Stomach (tissue), 9 donors: ENCODE results near the gene SDHB. TPM values are rescaled to one million over a fixed set of nuclear protein-coding genes. Genes with fewer than 3 reads are reported as not detected.

Source experiments
- DNase-seq, 2 donors: peaks; one replicate each; pipeline versions ENCODE4 v3.0.0 to v3.0.0-alpha.2; 2013 to 2019
- H3K27ac ChIP-seq, 5 donors: fragments of 200-600 bp in 4 of 5; sonication (generic) in 4 of 5; one replicate each; pipeline ENCODE4 v1.5.1; 2013 to 2019; ENCODE audit warnings: mild to moderate bottlenecking in 1 of 5, moderate library complexity in 1 of 5
- H3K27me3 ChIP-seq, 3 donors: fragments of 200-600 bp; sonication (generic); one replicate each; pipeline ENCODE4 v1.5.1; 2017 to 2019; ENCODE audit warnings: mixed run types in 1 of 3
- H3K36me3 ChIP-seq, 4 donors: fragments of 200-600 bp; sonication (generic); 1 replicate in 3 of 4; 2 replicates in 1 of 4; pipeline ENCODE4 v1.5.1; 2016 to 2019
- H3K4me1 ChIP-seq, 4 donors: fragments of 200-600 bp; sonication (generic); one replicate each; pipeline ENCODE4 v1.5.1; 2016 to 2019
- H3K4me3 ChIP-seq, 4 donors: fragments of 200-600 bp; sonication (generic) in 3 of 4; one replicate each; pipeline ENCODE4 v1.5.1; 2016 to 2019; ENCODE audit warnings: mild to moderate bottlenecking in 1 of 4
- H3K9me3 ChIP-seq, 4 donors: fragments of 200-600 bp; sonication (generic); one replicate each; pipeline ENCODE4 v1.5.1; 2016 to 2019
- CTCF ChIP-seq, 7 experiments: fragments of 450-650 bp in 4 of 7; fragments of 200-600 bp in 3 of 7; sonication (generic) in 3 of 7; IDR thresholded peaks; one replicate each; pipeline ENCODE4 v1.5.1; 2016 to 2019; ENCODE audit warnings: antibody characterized with exemption in 7 of 7, control low read depth in 2 of 7, mild to moderate bottlenecking in 1 of 7
- EP300 ChIP-seq: sonication (generic); formaldehyde crosslinking; IDR thresholded peaks from one replicate; pipeline ENCODE4 v1.6.1; 2017; ENCODE audit warnings: antibody characterized with exemption
- POLR2A ChIP-seq, 4 donors: fragments of 450-650 bp; IDR thresholded peaks; one replicate each; pipeline ENCODE4 v1.6.1; 2016; ENCODE audit warnings: antibody characterized with exemption in 4 of 4, control low read depth in 2 of 4, mild to moderate bottlenecking in 1 of 4, moderate library complexity in 1 of 4
- POLR2AphosphoS5 ChIP-seq, 3 donors: sonication (generic); formaldehyde crosslinking; IDR thresholded peaks; one replicate each; pipeline ENCODE4 v1.6.1; 2016; ENCODE audit warnings: antibody characterized with exemption in 3 of 3
- WGBS, 5 donors: extraction: QIAGEN DNeasy Blood & Tissue Kit in 3 of 5; methylation state at CpG; one replicate each; pipeline versions ENCODE4 v1.1.5 to v1.1.7; 2013 to 2018; 5-methylcytosine and 5-hydroxymethylcytosine counted together
- intact Hi-C: fragments of 100-400 bp; cut with DNase I; formaldehyde crosslinking; loops from one replicate; pipeline ENCODE4 v1.15.1; 2023; ENCODE audit warnings: low total_unique reads
- polyA plus RNA-seq, 3 donors: library from polyadenylated mRNA; stranded (reverse); fragments of 200-250 nt; gene quantifications; one replicate each; pipeline ENCODE4 v1.2.3, GENCODE V29; 2013
- total RNA-seq, 5 donors: library from RNA; depleted of rRNA; stranded (reverse); fragments of >200 nt; gene quantifications; one replicate each; pipeline versions ENCODE4 v1.1.0 to v1.2.3, GENCODE V29; 2014 to 2016
- donor health status: healthy with polysubstance abuse.
- donor health status: Bipolar disorder and iron deficiency.
- donor health status: healthy.

Gene SDHB
- total and polyA plus RNA-seq, 8 donors = 42.6 to 246 (median 121) TPM

- H3K4me1 ChIP-seq = peaks cover 0 to 20% (median 12%) of the 10 kb centered on the region in 4 donors
- H3K27me3 ChIP-seq = no peaks in the 10 kb centered on the region
- no peak overlapping the region for H3K4me3 ChIP-seq
- peaks cover 0 to 4% (median 0%) of the 10 kb centered on the region in 4 donors for H3K9me3 ChIP-seq
- no peak for TF ChIP-seq EP300
- no peak for TF ChIP-seq CTCF (IDR thresholded peaks at IDR 0.05)
- no peak for TF ChIP-seq POLR2AphosphoS5 (IDR thresholded peaks at IDR 0.05)
- no peak for TF ChIP-seq POLR2A (IDR thresholded peaks at IDR 0.05)
- intact Hi-C loops = no loop called here
- WGBS, 5 donors = 0 to 78% (median 53%) methylated on average over 1 of the region's 1 CpG
- peak overlapping the region in 1 of 5 donors; percentile 60 for H3K27ac ChIP-seq
- DNase-seq = no peak
- H3K36me3 ChIP-seq = no peaks in the 10 kb centered on the region
These were observed 42.8 kb upstream of the SDHB start for GRCh38 chr1:17096584-17096983.

- Histone ChIP-seq H3K27me3 (no peaks in the 10 kb centered on the region), H3K4me1 (peaks cover 0 to 30% (median 17%) of the 10 kb centered on the region in 4 donors), H3K27ac (peak overlapping the region in 1 of 5 donors; percentile 38), H3K9me3 (peaks cover 0 to 4% (median 0%) of the 10 kb centered on the region in 4 donors), H3K36me3 (no peaks in the 10 kb centered on the region), H3K4me3 (no peak overlapping the region)
- intact Hi-C loops = no loop called here
- DNase-seq = no peak
- no peak for TF ChIP-seq CTCF (IDR thresholded peaks at IDR 0.05)
- WGBS, 5 donors = 38 to 55% (median 43%) methylated on average over 4 of the region's 4 CpGs
These were observed 41.3 kb upstream of the SDHB start for GRCh38 chr1:17095141-17095540.

GRCh38 chr1:17094664-17095063 is 40.8 kb upstream of the SDHB start:
- intact Hi-C loops = no loop called here

GRCh38 chr1:17093822-17094393 is 40.1 kb upstream of the SDHB start:
- DNase-seq = no peak
- Histone ChIP-seq H3K27ac (peak overlapping the region in 1 of 5 donors; percentile 38), H3K36me3 (no peaks in the 10 kb centered on the region), H3K4me3 (no peak overlapping the region), H3K27me3 (no peaks in the 10 kb centered on the region), H3K9me3 (peaks cover 0 to 4% (median 0%) of the 10 kb centered on the region in 4 donors), H3K4me1 (peaks cover 0 to 26% (median 14%) of the 10 kb centered on the region in 4 donors)
- no peak for TF ChIP-seq POLR2A (IDR thresholded peaks at IDR 0.05)
- no peak for TF ChIP-seq CTCF (IDR thresholded peaks at IDR 0.05)
- no peak for TF ChIP-seq EP300
- no peak for TF ChIP-seq POLR2AphosphoS5 (IDR thresholded peaks at IDR 0.05)
- WGBS, 5 donors = 78 to 91% (median 90%) methylated on average over 8 of the region's 8 CpGs
- intact Hi-C loops = no loop called here

More at GRCh38 chr1:17094664-17095063, 40.8 kb upstream of the SDHB start:
- Histone ChIP-seq H3K36me3 (no peaks in the 10 kb centered on the region), H3K9me3 (peaks cover 0 to 4% (median 0%) of the 10 kb centered on the region in 4 donors), H3K4me3 (no peak overlapping the region), H3K27ac (peak overlapping the region in 1 of 5 donors; percentile 38), H3K4me1 (peaks cover 0 to 30% (median 17%) of the 10 kb centered on the region in 4 donors), H3K27me3 (no peaks in the 10 kb centered on the region)
- TF ChIP-seq CTCF (IDR thresholded peaks at IDR 0.05) = no peak
- no peak for TF ChIP-seq POLR2AphosphoS5 (IDR thresholded peaks at IDR 0.05)
- TF ChIP-seq POLR2A (IDR thresholded peaks at IDR 0.05) = no peak
- no peak for DNase-seq
- 45 to 62% (median 59%) methylated on average over 5 of the region's 5 CpGs for whole genome bisulfite sequencing, 5 donors
